Panc1 (cell line): Measurements from ENCODE around the gene MAGEE2. TPM values are rescaled to one million over a fixed set of nuclear protein-coding genes. Genes with fewer than 3 reads are reported as not detected.
A peak's percentile ranks its signal among the peaks of the same experiment; 100 is the strongest.

Experiments
- ATAC-seq: fragments of 200-7000 bp; cut with Tn5 transposase; 2 replicates; pipeline ENCODE4 v1.9.1; 2020; ENCODE audit warnings: mild to moderate bottlenecking, moderate library complexity
- BruUV-seq: library from RNA; stranded (reverse); fragments of 400-500 nt; replicated peaks from 2 replicates; lab custom pipeline; 2021; lab: Mats Ljungman, UMichigan
- CTCF ChIA-PET: fragments of 300-600 bp; sonication (Branson Sonifier 250); formaldehyde crosslinking; loops from one replicate; lab custom pipeline; 2022; ENCODE audit warnings: antibody characterized with exemption; lab: Charles Lee
- POLR2A ChIA-PET: fragments of 300-600 bp; sonication (Branson Sonifier 250); formaldehyde crosslinking; loops from one replicate; lab custom pipeline; 2022; ENCODE audit warnings: antibody characterized with exemption; lab: Charles Lee
- DNase-seq: peaks from one replicate; pipeline ENCODE4 v3.0.0-alpha.2; 2010; ENCODE audit warnings: low read depth, low spot score
- H3K27ac ChIP-seq: 2 replicates; pipeline ENCODE4 v1.5.1; 2011; ENCODE audit warnings: mild to moderate bottlenecking, low read length, inconsistent platforms
- H3K27me3 ChIP-seq: fragments of 200-500 bp; sonication (Bioruptor generic); 2 replicates; pipeline ENCODE4 v1.6.0; 2014; ENCODE audit warnings: low read length, inconsistent platforms; ENCODE audit not compliant: control insufficient read depth, insufficient read depth
- H3K36me3 ChIP-seq: fragments of 200-500 bp; sonication (Bioruptor generic); 2 replicates; pipeline ENCODE4 v1.5.1; 2014; ENCODE audit warnings: inconsistent platforms, mild to moderate bottlenecking, low read length, moderate library complexity; ENCODE audit not compliant: control insufficient read depth, insufficient read depth
- H3K4me1 ChIP-seq: 2 replicates; pipeline ENCODE4 v1.5.1; 2011; ENCODE audit warnings: inconsistent platforms, mild to moderate bottlenecking, low read length, moderate library complexity; ENCODE audit not compliant: control insufficient read depth, insufficient read depth
- H3K4me3 ChIP-seq, 2 experiments: 2 replicates each; pipeline ENCODE4 v1.5.1; 2011 to 2012; ENCODE audit warnings: low read depth in 2 of 2, low read length in 2 of 2, mild to moderate bottlenecking in 2 of 2, inconsistent platforms in 1 of 2, moderate library complexity in 1 of 2
- H3K9me3 ChIP-seq: fragments of 200-500 bp; sonication (Bioruptor generic); 2 replicates; pipeline ENCODE4 v1.5.1; 2014; ENCODE audit warnings: low read depth, mild to moderate bottlenecking, inconsistent platforms, low read length, moderate library complexity; ENCODE audit not compliant: control insufficient read depth, insufficient read depth
- POLR2AphosphoS5 ChIP-seq: IDR thresholded peaks from 2 replicates; pipeline ENCODE4 v1.6.1; 2012; ENCODE audit warnings: mild to moderate bottlenecking, low read depth, low read length, moderate library complexity
- SIN3A ChIP-seq: IDR thresholded peaks from 2 replicates; pipeline ENCODE4 v1.6.1; 2012; ENCODE audit warnings: low read depth, mild to moderate bottlenecking, low read length, moderate library complexity, borderline replicate concordance; ENCODE audit not compliant: insufficient read depth
- TCF7L2 ChIP-seq: IDR thresholded peaks from 2 replicates; pipeline ENCODE4 v1.6.1; 2011; ENCODE audit warnings: mild to moderate bottlenecking, low read depth, low read length, inconsistent platforms
- in situ Hi-C: cut with HindIII; loops from 2 replicates; pipeline ENCODE4 v1.10.0; 2016; ENCODE audit warnings: low sequenced_read_pairs, low pct_unique_long_range_greater_than_20kb
- intact Hi-C: fragments of 100-400 bp; cut with micrococcal nuclease; formaldehyde crosslinking; loops from one replicate; pipeline ENCODE4 v1.10.0; 2022; ENCODE audit not compliant: unreplicated experiment
- total RNA-seq: library from RNA; stranded (reverse); gene quantifications from one replicate; pipeline ENCODE4 v1.2.1, GENCODE V29; 2021; ENCODE audit not compliant: unreplicated experiment
- TF ChIP-seq, protein P1 (sequence below): fragments of 450-650 bp; IDR thresholded peaks from 2 replicates; pipeline ENCODE4 v1.5.1; 2017; ENCODE audit warnings: mild to moderate bottlenecking
- TF ChIP-seq, protein P2 (sequence below), 2 experiments: IDR thresholded peaks; 2 replicates each; pipeline ENCODE4 v1.6.1; 2011 to 2012; ENCODE audit warnings: low read depth in 2 of 2, control low read depth in 1 of 2, low read length in 1 of 2, mild to moderate bottlenecking in 1 of 2, moderate library complexity in 1 of 2; ENCODE audit not compliant: insufficient read depth in 1 of 2

MAGEE2 gene
- total RNA-seq, 1 experiment from 2014 or later = not detected

DNA sequence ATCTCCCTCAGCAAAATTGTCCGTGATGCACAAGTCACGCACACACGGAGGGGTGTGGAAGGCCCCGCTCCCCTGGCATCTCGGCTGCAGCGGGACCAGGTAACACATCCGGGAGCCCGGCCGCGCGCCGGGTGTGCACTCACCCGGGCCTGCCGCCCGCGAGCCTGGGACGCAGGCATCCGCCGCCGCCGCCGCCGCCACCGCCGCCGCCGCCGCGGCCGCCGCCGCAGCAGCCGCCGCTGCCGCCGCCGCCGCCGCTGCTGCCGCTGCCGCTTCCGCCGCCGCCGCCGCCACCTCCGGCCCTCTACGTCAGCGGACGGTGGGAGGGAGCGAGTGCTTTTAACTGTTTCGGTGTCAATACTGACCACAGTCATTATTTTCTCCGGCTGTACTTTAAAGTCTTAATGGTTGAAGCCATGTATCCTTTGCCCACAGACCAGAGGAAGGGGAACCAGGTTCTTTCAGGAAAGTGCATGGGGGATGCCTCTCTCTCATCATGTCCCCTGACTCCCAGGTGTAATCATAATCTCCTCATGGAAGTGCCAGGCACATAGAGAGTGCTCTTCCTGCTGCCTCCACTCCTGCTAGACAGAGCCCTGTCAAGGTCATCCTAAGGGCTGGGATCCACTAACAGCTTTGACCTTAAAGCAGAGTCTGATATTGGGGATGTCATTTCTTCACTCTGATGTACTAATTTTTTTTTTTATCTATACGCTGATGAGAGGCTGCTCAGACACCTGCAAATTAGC, 38.0 kb downstream of the MAGEE2 start:
- H3K4me1 ChIP-seq = no peaks in the 10 kb centered on the region
- DNase-seq = no peak
- H3K27ac ChIP-seq = peak overlapping the region; percentile 34; the same call in 1 of the 2 replicates
- BruUV-seq = no TSS peak
- in situ Hi-C loops = no loop called here
- TF ChIP-seq POLR2AphosphoS5 (no peak), SIN3A (no peak), TCF7L2 (no peak)
- TF ChIP-seq, protein P1, sequence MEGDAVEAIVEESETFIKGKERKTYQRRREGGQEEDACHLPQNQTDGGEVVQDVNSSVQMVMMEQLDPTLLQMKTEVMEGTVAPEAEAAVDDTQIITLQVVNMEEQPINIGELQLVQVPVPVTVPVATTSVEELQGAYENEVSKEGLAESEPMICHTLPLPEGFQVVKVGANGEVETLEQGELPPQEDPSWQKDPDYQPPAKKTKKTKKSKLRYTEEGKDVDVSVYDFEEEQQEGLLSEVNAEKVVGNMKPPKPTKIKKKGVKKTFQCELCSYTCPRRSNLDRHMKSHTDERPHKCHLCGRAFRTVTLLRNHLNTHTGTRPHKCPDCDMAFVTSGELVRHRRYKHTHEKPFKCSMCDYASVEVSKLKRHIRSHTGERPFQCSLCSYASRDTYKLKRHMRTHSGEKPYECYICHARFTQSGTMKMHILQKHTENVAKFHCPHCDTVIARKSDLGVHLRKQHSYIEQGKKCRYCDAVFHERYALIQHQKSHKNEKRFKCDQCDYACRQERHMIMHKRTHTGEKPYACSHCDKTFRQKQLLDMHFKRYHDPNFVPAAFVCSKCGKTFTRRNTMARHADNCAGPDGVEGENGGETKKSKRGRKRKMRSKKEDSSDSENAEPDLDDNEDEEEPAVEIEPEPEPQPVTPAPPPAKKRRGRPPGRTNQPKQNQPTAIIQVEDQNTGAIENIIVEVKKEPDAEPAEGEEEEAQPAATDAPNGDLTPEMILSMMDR = no peak
- TF ChIP-seq, protein P2, sequence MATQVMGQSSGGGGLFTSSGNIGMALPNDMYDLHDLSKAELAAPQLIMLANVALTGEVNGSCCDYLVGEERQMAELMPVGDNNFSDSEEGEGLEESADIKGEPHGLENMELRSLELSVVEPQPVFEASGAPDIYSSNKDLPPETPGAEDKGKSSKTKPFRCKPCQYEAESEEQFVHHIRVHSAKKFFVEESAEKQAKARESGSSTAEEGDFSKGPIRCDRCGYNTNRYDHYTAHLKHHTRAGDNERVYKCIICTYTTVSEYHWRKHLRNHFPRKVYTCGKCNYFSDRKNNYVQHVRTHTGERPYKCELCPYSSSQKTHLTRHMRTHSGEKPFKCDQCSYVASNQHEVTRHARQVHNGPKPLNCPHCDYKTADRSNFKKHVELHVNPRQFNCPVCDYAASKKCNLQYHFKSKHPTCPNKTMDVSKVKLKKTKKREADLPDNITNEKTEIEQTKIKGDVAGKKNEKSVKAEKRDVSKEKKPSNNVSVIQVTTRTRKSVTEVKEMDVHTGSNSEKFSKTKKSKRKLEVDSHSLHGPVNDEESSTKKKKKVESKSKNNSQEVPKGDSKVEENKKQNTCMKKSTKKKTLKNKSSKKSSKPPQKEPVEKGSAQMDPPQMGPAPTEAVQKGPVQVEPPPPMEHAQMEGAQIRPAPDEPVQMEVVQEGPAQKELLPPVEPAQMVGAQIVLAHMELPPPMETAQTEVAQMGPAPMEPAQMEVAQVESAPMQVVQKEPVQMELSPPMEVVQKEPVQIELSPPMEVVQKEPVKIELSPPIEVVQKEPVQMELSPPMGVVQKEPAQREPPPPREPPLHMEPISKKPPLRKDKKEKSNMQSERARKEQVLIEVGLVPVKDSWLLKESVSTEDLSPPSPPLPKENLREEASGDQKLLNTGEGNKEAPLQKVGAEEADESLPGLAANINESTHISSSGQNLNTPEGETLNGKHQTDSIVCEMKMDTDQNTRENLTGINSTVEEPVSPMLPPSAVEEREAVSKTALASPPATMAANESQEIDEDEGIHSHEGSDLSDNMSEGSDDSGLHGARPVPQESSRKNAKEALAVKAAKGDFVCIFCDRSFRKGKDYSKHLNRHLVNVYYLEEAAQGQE (IDR thresholded peaks at IDR 0.05; ENCODE audit: insufficient read depth in 1 of 2, low read depth in 2 of 2, low read length in 1 of 2) = no peak
- H3K36me3 ChIP-seq = no peaks in the 10 kb centered on the region
- CTCF ChIA-PET = no interaction called here
- intact Hi-C loops = no loop called here
- H3K9me3 ChIP-seq = no peaks in the 10 kb centered on the region
- POLR2A ChIA-PET = no interaction called here
- peak overlapping the region; percentile 48 to 64 for H3K4me3 ChIP-seq
- H3K27me3 ChIP-seq = no peaks in the 10 kb centered on the region
- peak; percentile 96 for ATAC-seq
